NCI-H128 (cell line): ENCODE results near the gene MGAT4C.

ENCODE experiments used
- DNase-seq: peaks from one replicate; lab custom pipeline; 2025; ENCODE audit not compliant: unreplicated experiment; lab: John Stamatoyannopoulos, UW

Gene MGAT4C

GRCh38 chr12:86230516-86231146, 25.6 kb downstream of the MGAT4C start:
- DNase-seq, result no peak

GRCh38 chr12:86229772-86230171, 26.4 kb downstream of the MGAT4C start:
- no peak for DNase-seq

DNA sequence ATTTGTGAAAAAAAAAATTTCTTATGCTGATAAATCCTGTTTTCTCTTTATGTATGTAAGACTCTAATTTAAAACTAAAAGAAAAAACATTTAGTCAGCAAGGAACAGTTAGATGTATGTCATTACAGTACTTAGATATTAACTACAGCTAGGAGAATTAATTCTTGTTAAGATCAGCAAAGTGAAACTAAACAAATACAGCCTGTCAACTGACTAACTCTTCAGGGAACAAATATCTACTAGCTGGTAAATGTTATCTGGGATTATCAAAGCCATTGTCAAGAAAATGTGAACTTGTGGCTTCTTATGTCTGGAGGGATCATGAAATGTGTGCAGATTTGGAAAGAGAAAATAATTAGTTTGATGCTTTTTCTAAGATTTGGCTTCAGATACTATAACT, 27.5 kb downstream of the MGAT4C start:
- no peak for DNase-seq

- no peak for DNase-seq
These were observed 29.7 kb downstream of the MGAT4C start for GRCh38 chr12:86226481-86226880.

DNA sequence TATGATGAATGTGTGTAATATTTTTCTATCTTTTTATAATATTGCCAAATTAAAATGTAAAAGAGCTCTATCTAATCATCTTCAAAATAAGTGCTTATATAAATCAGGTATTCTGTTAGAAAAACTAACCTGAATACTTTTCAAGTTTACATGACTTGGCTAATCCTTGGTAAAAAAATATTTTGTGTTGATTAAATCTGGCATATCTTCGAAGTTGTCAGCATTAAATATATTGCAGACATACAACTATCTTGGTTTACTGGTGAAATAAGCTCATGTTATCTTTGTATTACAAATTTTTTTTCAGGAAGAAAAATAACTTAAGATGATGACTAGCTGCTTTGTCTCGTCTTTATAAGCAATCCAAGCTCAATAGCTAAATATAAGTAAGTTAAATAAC, 39.6 kb downstream of the MGAT4C start:
- DNase-seq, result no peak

- DNase-seq, result no peak
These were observed 43.2 kb downstream of the MGAT4C start for GRCh38 chr12:86213012-86213411.

- DNase-seq, result no peak
These were observed 57.3 kb downstream of the MGAT4C start for GRCh38 chr12:86198696-86199444.

- DNase-seq, result no peak
These were observed 59.7 kb downstream of the MGAT4C start for GRCh38 chr12:86196465-86196864.

GRCh38 chr12:86194721-86195120, 61.5 kb downstream of the MGAT4C start:
- DNase-seq, result no peak

GRCh38 chr12:86193931-86194330, 62.3 kb downstream of the MGAT4C start:
- DNase-seq, result no peak

GRCh38 chr12:86188226-86188625, 68.0 kb downstream of the MGAT4C start:
- DNase-seq, result no peak

- no peak for DNase-seq
These were observed 69.7 kb downstream of the MGAT4C start for GRCh38 chr12:86186449-86186848.

DNA sequence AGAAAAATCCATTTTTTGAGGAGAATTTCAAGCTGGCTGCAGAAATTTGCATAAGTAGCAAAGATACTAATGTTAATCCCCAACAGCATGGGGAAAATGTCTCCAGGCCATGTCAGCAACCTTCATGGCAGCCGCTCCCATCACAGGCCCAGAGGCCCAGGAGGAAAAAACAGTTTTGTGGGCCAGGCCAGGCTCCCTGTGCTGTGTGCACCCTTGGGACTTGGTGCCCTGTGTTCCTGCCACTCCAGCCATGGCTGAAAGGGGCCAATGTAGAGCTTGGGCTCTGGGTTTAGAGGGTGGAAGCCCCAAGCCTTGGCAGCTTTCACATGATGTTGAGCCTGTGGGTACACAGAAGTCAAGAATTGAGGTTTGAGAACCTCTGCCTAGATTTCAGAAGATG, 76.3 kb downstream of the MGAT4C start:
- DNase-seq, result no peak

GRCh38 chr12:86174188-86174587, 82.0 kb downstream of the MGAT4C start:
- no peak for DNase-seq

- no peak for DNase-seq
These were observed 83.2 kb downstream of the MGAT4C start for GRCh38 chr12:86172913-86173443.

- DNase-seq, result no peak
These were observed 86.1 kb downstream of the MGAT4C start for GRCh38 chr12:86170051-86170450.

DNA sequence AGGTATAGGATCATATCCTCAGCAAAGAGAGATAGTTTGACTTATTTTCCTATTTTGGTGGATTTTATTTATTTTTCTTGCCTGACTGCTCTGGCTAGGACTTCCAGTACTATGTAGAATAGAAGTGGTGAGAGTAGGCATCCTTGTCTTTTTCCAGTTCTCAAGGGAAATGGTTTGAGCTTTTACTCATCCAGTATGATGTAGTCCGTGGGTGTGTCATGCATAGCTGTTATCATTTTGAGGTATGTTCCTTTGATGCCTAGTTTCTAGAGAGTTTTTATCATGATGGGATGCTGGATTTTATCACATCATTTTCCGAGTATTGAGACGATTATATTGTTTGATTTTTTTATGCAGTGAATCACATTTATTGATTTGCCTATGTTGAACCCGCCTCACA, 97.2 kb downstream of the MGAT4C start:
- DNase-seq, result no peak

DNA sequence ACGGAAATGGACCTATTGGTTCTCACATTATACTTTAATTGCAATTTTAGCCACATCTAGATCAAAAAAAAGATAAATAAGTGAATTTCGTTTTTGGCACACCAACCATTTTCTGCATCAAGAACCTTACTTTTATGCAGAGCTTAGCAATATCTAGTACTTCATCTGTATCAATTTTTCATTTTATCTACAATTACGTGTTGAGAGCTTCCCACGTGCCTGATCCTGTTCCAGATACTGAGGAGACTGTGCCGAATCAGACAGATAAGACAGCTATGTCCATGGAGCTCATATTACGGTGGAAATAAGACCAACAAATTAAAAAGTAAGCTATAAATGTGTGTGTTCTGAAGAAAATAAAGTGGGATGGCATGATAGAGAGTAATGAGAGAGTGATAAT, 101.6 kb downstream of the MGAT4C start:
- no peak for DNase-seq

DNA sequence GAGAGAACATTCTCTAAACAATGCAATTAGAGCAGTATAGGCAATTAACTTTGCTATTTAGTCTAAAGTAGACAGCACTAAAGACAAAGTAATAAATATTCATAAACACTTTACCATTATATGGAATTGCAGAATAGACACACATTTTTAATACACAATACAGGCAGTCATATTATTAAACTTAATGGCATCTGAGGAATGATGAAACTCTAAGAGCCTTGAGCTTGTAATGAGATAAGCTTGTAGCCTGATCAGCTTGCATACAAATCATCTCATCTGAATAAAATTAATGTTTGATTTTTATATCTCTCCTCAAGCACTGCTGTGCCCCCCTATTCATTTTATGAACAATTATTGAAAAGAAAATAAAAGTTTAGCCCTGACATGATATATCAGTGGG, 107.6 kb downstream of the MGAT4C start:
- DNase-seq, result no peak

- DNase-seq, result no peak
These were observed 108.1 kb downstream of the MGAT4C start for GRCh38 chr12:86148071-86148470.

- no peak for DNase-seq
These were observed 111.0 kb downstream of the MGAT4C start for GRCh38 chr12:86145156-86145555.

- DNase-seq, result no peak
These were observed 113.0 kb downstream of the MGAT4C start for GRCh38 chr12:86143162-86143561.

GRCh38 chr12:86139671-86140070, 116.5 kb downstream of the MGAT4C start:
- DNase-seq, result no peak
